Chondrocyte (in vitro differentiated cells): ENCODE measurements around the gene ZNG1A. TPM values are rescaled to one million over a fixed set of nuclear protein-coding genes. Genes with fewer than 3 reads are reported as not detected.
"Not testable (repeated sequence)": the region's sequence is repeated elsewhere in the genome, so short reads cannot be mapped to it uniquely, and the experiment has no call there.

Experiments
- DNase-seq: peaks from one replicate; pipeline ENCODE4 v3.0.0; 2021; ENCODE audit warnings: mixed read lengths, low spot score
- H3K27ac Mint-ChIP-seq: one replicate; pipeline ENCODE4 v1.8.0; 2021; ENCODE audit warnings: mild to moderate bottlenecking, moderate library complexity, mixed read lengths; ENCODE audit not compliant: unreplicated experiment
- H3K27me3 Mint-ChIP-seq: 2 replicates; pipeline ENCODE4 v1.8.0; 2021; ENCODE audit warnings: low read depth, mixed read lengths
- H3K36me3 Mint-ChIP-seq: 2 replicates; pipeline ENCODE4 v1.8.0; 2021; ENCODE audit warnings: low read depth, mixed read lengths
- H3K4me1 Mint-ChIP-seq: 2 replicates; pipeline ENCODE4 v1.8.0; 2021; ENCODE audit warnings: low read depth, mild to moderate bottlenecking, mixed read lengths
- H3K4me3 Mint-ChIP-seq: one replicate; pipeline ENCODE4 v1.8.0; 2021; ENCODE audit warnings: mild to moderate bottlenecking, moderate library complexity, mixed read lengths; ENCODE audit not compliant: unreplicated experiment
- H3K9me3 Mint-ChIP-seq: 2 replicates; pipeline ENCODE4 v1.8.0; 2021; ENCODE audit warnings: low read depth, mixed read lengths
- CTCF ChIP-seq: fragments of 200-600 bp; sonication (generic); IDR thresholded peaks from 2 replicates; pipeline ENCODE4 v1.5.0; 2021; ENCODE audit warnings: antibody characterized with exemption, mild to moderate bottlenecking, moderate library complexity
- total RNA-seq: library from RNA; stranded (reverse); gene quantifications from 3 replicates; pipeline ENCODE4 v1.2.1, GENCODE V29; 2021

The ZNG1A gene
- total RNA-seq, 1 donor from 2014 or later = 25.0 TPM

DNA sequence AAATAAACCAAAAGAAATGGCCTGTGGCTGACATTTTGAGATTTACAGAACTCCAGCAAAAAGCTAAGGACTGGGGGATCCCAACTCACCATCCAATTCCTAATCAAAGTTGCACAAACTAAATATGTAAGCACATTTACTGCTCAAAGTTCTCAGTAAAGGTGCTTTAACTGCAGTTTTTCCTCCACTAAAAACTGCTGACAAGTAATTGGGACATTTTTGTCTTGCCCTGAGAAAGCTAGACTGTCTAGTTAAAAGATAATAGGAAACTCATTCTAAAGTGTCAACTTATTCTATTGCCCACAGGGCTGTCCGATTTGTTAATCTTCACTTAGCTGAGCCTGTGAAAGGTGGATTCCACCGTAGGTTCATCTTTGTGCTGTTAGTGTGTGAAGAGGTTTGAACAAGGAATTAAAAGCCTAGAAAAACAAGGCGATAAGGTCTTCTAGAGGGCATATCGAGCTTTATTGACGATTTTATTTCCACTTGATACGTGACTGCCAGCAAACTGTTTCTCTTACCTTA is 36.8 kb upstream of the ZNG1A start:
- peaks cover 37% of the 10 kb centered on the region for H3K27me3 Mint-ChIP-seq
- no peaks in the 10 kb centered on the region for H3K4me1 Mint-ChIP-seq

GRCh38 chr9:214648-215493 is 36.0 kb upstream of the ZNG1A start, which contains the start of gene DOCK8:
DOCK8 (plus strand) TSS chr9:214865; CDS start chr9:214977, 112 bp downstream.
- H3K4me3 Mint-ChIP-seq = peak within 1 kb of the TSS; percentile 63
- H3K4me1 Mint-ChIP-seq = no peaks in the 10 kb centered on the region
- no peaks in the 10 kb centered on the region for H3K9me3 Mint-ChIP-seq
- DNase-seq = no peak
- H3K27me3 Mint-ChIP-seq = peaks cover 36% of the 10 kb centered on the region
- no peaks in the 10 kb centered on the region for H3K36me3 Mint-ChIP-seq
- H3K27ac Mint-ChIP-seq = no peak within 1 kb of the TSS
- TF ChIP-seq CTCF = peak; percentile 61

More for the DNA sequence above, 36.8 kb upstream of the ZNG1A start:
- DNase-seq = no peak
- no peaks in the 10 kb centered on the region for H3K9me3 Mint-ChIP-seq
- H3K36me3 Mint-ChIP-seq = no peaks in the 10 kb centered on the region
- H3K27ac Mint-ChIP-seq = no peak overlapping the region
- H3K4me3 Mint-ChIP-seq = no peak overlapping the region
- no peak for TF ChIP-seq CTCF

GRCh38 chr9:214351-214647 is 35.4 kb upstream of the ZNG1A start:
- Mint-ChIP-seq H3K27ac (no peak overlapping the region), H3K36me3 (no peaks in the 10 kb centered on the region), H3K4me3 (peak overlapping the region; percentile 28), H3K27me3 (peaks cover 38% of the 10 kb centered on the region), H3K9me3 (no peaks in the 10 kb centered on the region), H3K4me1 (no peaks in the 10 kb centered on the region)
- TF ChIP-seq CTCF = no peak
- no peak for DNase-seq

GRCh38 chr9:213901-214300 is 35.0 kb upstream of the ZNG1A start:
- H3K4me1 Mint-ChIP-seq, H3K27ac Mint-ChIP-seq, H3K4me3 Mint-ChIP-seq, H3K36me3 Mint-ChIP-seq, DNase-seq, H3K9me3 Mint-ChIP-seq: not testable (repeated sequence)
- H3K27me3 Mint-ChIP-seq = peaks cover 42% of the 10 kb centered on the region

DNA sequence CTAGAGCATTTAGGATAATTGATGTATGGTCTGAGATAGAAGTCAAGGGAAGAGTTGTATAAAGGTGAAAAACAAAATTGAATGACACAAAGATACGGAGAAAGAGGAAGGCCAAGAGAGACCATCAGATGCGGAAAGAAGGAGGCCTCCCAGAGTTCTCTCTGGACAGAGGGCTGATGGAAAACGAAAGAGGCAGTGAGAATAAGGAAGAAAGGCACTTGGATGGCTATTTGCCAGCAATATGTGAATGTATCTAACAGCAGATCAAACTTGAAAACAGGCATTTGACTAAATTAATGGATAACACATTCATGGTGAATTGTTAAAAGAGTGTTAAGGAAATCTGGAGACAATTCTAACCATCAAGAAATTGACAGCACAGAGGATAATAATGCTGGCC is 33.4 kb upstream of the ZNG1A start:
- Mint-ChIP-seq H3K36me3 (no peaks in the 10 kb centered on the region), H3K4me1 (no peaks in the 10 kb centered on the region), H3K27ac (no peak overlapping the region), H3K27me3 (peaks cover 48% of the 10 kb centered on the region), H3K9me3 (no peaks in the 10 kb centered on the region), H3K4me3 (no peak overlapping the region)
- TF ChIP-seq CTCF = no peak
- DNase-seq = no peak

- no peak for TF ChIP-seq CTCF
Observed at GRCh38 chr9:211557-211956, 32.7 kb upstream of the ZNG1A start.

More at GRCh38 chr9:211557-211956, 32.7 kb upstream of the ZNG1A start:
- no peak for DNase-seq
- H3K4me3 Mint-ChIP-seq = no peak overlapping the region
- no peak overlapping the region for H3K27ac Mint-ChIP-seq
- no peaks in the 10 kb centered on the region for H3K36me3 Mint-ChIP-seq
- H3K4me1 Mint-ChIP-seq = no peaks in the 10 kb centered on the region
- peaks cover 42% of the 10 kb centered on the region for H3K27me3 Mint-ChIP-seq
- H3K9me3 Mint-ChIP-seq = no peaks in the 10 kb centered on the region
